GM19193 (cell line): ENCODE measurements around the gene COL27A1.

Experiments used
- POLR2A ChIP-seq: IDR thresholded peaks from 4 replicates; pipeline ENCODE4 v1.6.1; 2011; ENCODE audit not compliant: insufficient read depth, insufficient read length; ENCODE audit errors: extremely low read depth

Gene COL27A1

DNA sequence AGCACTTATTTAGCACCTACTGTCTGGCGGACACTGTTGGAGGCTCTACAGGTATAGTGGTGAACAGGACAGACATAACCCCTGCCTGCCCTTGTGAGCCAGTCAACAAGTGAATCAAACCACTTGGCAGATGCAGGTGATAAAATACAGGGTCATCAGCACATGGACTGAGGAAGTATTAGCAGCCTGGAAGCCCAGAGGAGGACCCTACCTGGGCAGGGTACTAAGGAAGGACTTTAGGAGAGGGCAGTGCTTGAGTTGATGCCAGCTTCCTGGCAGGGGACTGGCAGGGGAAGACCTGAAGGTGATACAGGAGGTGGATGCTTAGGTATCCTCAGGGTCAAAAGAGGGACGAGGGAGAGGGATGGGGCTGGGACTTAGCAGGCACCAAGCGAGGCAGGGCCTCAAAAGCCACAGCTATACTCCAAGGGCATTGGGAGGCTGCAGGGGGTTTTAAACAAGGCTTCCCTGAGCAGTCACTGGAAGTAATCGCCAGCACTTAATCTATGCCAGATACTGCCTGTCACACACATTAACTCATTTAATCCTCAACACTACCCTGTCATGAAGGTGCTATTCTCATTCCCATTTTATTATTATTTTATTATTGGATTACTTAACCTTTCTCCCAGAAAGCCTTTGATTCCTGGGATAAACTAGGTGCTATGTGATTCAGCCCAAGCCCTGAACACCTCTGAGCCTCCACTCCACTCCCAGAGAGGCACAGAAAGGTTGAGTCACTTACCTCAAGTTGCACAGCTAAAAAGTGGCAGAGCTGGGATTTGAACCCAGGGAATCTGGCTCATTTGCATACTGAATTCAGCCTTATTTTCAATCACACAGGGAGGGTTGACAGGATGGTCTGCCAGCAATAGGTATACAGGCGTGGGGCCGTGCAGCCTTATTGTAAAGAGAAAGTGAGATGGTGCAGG, 103.8 kb downstream of the COL27A1 start:
- TF ChIP-seq POLR2A: no peak

DNA sequence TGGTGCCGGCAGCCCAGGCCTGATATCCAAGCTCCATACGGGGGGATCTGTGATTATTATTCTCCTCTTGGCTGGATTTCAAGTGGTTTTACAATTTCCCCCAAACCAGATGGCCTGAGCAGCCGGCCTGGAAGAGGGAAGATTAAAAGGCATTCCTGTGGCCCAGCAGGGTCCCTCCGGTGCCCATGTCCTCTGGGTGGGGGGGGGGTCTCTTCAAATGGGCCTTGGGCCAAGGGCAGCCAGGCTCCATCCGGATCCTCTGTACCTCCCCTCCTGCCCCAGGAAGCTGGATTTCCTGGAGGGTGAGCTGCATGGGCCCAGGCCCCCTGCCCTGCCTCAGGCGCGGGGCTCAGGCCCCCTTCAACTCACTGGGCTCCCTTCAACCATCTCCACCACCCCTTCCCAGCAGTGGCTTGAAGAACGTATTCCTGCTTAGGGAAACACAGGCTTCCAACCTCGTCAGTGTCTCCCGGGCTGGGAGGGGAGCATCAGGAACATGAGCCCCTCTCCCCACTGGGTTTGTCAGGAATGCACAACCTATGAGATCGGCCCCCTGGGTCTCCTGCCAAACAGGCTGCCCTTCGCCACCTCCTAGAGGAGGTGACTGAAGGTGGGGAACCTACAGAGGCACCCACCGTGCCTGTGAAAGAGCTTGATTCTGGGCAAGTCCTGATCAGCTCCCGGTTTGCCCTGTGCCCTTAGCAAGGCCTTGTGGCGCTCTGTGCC, 104.6 kb downstream of the COL27A1 start:
- TF ChIP-seq POLR2A: no peak

DNA sequence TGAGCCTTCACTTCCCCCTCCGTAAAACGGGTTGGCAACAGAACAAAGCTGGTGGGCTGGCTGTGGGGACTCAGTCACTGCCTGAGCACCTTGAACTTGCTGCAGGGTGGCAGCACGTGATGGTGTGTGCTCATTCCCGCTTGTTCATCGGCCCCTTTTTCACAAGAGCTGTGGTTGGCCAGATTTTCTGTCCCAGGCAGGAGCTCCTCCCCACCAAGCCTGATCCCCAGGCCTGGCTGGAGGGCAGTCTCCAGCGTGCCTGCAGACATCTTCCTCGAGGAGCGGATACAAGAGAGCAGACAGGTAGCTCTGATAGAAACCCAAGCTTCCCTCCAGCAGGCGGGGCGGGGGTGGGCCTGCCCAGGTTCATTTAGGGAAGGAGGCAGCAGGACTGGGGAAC, 105.7 kb downstream of the COL27A1 start:
- TF ChIP-seq POLR2A: no peak

DNA sequence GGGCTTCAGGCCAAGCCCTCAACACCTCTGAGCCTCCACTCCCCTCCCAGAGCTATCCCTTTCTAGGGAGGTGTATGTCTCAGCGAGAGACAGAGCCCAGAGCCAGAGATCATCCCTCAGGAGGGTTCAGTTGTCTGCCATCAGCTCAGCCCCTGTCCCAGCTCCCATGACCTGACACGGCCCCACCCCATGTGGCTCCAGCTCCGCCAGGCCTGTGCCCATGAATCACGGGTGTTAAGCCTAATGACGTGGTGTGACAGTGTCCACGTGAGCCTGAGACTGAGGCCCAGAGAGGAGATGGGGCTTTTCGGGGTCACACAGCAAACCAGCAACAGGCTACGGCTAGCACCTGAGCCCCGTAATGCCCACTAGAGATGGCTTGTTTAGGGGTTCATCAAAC, 106.7 kb downstream of the COL27A1 start:
- TF ChIP-seq POLR2A: no peak

DNA sequence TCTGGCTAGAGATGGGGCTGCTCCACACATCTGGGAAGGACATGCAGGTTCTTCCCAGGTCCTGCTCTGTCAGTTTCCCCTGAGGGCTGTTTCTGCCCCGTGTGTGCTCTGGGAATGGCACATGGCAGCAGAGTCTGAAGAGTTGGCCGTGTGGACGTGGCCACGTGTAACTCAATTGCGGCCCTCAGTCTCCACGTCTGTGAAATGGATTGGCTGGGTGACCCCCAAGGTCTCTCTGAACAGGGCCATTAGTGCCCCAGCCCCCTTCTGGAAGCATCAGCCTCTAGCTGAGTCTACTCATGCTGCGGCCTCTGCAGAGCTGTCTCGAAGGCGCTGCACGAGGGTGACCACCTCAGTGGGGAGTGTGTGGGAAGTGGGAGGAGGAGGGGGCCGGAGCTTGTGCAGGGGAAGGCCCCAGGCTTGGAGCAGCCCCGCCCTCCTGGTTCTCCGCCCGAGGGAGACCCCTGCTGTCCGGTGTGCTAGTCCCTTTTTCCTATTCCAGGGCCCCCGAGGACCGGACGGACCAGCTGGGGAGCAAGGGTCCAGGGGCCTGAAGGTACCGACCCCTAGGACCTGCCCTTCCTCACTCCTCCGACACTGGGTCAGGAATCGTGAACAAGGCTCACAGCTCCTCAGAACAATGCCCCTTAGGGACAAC, 108.6 kb downstream of the COL27A1 start:
- TF ChIP-seq POLR2A: no peak

DNA sequence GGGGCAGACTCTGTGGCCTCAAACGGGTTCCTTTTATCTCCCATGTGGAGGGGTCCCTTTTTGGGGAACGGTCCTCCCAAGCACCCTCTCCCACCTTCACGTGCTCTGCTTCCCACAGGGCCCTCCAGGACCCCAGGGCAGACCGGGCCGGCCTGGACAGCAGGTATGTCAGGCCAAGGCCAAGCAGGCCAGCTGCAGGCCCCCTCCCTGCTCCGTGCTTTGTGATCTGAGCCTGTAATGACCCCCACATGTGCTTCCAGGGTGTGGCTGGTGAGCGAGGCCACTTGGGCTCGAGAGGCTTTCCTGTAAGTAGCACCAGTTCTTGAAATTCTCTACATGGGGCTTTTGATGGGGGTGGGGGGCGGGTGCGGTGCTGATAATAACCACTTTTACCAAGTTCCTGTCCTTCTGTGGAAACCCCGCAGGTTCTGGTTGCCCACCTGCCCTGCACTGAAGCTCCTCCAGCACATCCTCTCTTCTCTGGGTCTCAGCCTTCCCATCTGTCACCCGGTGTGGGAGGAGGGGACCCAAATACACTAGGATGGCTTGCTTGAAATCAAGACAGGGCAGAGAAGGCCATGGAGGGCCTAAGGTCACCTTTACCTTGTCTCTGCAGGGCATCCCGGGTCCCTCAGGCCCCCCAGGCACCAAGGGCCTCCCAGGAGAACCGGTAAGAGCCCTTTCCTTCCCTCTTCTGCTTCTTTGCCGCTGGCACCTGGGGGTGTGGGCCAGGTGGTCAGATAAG, 109.6 kb downstream of the COL27A1 start:
- no peak for TF ChIP-seq POLR2A

DNA sequence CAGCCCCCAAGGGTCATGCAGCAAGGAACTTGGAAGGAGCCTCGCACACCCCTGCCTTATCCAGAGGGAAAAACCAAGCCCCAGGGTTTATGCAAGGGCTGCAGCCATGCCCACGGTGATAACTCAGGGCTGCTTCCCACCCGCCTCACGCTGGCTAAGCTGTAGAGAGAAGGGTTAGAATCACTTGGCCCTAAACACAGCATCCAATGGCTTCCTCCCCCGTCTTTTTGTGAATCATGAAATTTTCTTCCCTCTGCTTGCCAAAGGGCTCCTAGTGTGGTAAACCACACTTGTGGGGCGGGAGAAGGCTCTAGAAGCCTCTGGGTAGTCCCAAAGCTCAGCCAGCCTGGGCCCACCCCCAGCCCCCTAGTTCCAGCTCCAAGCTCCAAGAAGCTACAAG, 111.6 kb downstream of the COL27A1 start:
- TF ChIP-seq POLR2A: no peak

DNA sequence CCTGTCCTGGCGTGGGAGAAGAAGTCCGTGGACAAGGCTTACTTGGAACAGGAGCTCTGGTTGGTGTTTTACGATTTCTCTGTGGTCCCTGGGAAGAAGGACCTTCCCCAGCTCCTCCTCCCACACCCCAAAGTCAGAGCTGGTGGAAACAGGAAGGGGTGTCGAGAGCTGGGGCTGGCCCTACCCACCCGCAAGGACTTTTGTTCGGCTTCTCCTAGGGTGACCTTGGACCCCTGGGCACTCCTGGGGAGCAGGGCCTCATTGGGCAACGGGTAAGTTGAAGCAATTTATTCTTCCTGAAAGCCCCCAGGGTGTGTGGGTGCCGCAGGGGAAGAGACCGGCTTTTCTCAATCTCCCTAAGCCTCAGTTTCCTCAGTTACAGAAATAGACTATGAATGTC, 113.7 kb downstream of the COL27A1 start:
- TF ChIP-seq POLR2A: no peak

DNA sequence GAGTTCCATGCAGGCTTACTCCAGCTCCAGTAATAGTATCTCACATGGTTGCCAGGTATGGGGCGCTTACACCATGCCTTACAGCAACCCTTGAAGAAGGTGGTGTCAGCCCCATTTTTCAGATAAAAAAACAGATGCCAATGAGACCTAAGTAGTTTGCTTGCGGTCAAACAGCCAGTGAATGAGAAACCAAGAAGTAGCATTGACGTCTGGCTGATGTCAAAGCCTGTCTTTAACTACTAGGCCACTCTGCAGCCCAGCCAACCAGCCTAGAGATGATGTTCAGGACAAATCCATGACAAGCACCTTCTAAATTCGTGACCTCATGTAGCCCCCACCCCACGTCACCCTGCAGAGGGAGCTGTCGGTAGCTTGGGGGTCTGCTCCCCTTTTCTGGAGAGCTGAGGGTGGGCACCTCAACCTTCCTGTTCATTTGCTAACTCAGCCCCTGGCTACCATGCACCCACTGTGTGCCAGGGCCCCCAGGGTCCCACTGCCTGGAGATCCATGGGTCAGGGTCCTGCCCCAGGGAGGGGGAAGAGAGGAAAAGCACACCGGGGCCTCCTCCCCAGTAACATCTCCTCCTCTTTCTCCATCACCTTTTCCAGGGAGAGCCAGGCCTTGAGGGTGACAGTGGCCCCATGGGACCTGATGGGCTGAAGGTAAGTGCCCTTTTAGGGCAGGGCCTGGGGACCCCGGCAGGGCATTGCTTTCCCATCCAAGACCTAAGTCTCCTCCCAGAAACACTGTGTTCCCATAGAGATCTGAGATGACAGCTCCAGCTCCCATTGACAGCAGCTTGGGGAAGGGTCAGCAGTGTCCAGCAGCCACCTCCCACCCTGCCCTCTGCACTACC, 115.0 kb downstream of the COL27A1 start:
- no peak for TF ChIP-seq POLR2A

DNA sequence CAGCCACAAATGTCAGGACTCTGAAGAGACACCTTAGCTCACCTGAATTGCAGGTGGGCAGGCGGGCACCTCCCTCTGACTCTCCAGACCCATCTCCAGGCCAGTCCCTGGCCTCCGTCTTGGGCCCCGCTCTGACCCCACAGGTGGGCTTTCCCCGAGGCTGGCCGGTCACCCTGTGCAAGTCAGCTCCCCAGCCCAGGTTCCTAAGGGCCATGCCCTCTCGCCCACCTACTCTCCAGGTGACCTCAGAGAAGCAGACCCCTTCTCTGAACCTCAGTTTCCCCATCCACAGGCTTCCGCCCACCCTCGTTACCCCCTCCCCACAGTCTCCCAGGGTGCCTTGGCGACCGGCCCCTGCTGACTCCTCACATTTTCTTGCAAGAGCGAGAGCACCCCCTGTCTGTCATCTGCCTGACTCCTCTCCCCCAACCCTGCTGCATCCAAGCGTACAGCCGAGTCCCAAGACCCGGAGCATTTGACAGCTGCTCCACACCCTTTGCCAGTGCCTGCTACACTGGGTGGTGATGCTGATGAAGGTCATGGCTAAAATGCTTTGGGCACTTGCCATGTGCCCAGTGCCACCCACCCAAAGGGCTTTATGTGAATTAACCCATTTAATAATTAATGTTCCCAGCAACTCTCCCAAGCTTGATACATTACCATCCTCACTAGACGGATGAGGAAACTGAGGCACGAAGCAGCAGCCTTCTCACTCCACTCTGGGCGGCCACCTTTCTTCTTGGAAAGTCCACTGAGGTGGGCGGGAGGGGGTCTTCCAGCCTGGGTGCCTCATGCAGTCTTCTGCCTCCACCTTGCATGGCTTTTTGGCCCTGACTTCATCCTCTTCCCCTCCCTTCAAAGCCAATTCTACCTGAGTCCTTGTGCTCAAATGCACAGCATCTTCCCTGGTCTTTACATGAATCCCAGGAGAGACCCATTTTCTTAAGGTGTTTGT, 116.5 kb downstream of the COL27A1 start:
- no peak for TF ChIP-seq POLR2A

DNA sequence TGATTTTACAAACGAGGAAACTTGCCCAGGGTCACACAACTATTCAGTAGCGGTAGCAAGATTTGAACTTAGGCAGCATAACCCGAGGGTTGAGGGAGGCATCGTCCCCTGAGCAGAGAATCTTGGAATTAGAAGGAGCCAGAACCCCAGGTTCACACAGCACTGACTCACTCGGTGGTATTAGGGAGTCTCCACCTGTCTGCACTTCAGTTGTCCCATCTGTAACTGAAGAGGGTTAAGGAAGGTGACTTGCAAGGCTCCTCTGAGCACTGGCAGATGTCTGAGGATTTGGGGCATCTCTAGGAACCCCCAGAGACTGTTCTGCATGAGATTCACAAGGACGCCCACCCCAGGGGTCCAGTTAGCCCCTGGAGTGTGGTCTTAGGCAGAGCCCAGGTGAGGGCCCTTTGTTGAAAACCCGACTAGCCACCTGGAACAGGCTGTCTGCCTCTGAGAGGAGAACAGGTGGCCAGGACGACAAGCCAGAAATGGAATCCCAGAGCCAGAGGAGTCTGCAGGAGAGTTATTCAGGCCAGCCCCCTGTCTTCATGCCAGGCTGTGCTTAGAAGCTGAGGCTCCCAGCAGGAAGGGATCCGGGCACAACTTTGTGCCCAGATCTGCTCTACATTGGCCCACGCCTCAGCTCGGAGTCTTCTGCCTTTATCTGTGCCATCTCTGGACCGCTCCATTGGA, 117.5 kb downstream of the COL27A1 start:
- no peak for TF ChIP-seq POLR2A

DNA sequence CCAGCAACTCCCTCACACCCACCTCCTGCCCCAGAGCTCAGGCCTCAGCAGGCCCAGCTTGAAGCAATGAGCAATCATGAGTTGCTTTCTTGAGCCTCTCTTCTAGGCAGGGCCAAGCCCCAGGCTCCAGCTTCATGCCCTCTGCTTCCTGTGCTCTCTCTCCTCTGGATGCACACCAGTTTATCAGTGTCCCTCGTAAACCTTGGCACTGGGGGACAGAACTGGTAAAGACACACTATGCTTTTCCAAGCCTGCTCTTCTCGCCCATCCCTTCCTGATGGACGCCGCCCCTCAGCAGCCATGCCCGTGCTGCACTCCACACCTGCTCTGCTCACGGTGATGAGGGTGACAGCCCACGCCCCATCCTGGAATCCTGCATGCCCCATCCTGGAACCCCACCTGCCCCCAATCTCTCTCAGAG, 118.1 kb downstream of the COL27A1 start:
- TF ChIP-seq POLR2A: no peak
